Measurements from ENCODE around the gene ZNF566.

Gene ZNF566

GRCh38 chr19:36398571-36398970 lies 90.8 kb downstream of the ZNF566 start:
- no peak for TF ChIP-seq CTCF (IDR thresholded peaks at IDR 0.05; ENCODE audit: insufficient read depth, low read depth, low read length, missing control alignments)
- no peak for DNase-seq (ENCODE audit: low read depth)
- no peak overlapping the region for H3K4me3 ChIP-seq (ENCODE audit: low read depth, low read length)

Data from GM12865 (cell line).